K562 (cell line): ENCODE results near the gene TLCD5. TPM values are rescaled to one million over a fixed set of nuclear protein-coding genes. Genes with fewer than 3 reads are reported as not detected.

Source experiments
- DNMT1 ChIP-seq: fragments of 450-650 bp; IDR thresholded peaks from 2 replicates; pipeline ENCODE4 v1.6.1; 2016; ENCODE audit warnings: antibody characterized with exemption, mild to moderate bottlenecking
- EP300 ChIP-seq: IDR thresholded peaks from 2 replicates; pipeline ENCODE4 v1.6.1; 2012; ENCODE audit warnings: low read length, improper control_type of control experiment
- HDGF ChIP-seq: fragments of 450-650 bp; IDR thresholded peaks from 2 replicates; pipeline ENCODE4 v1.6.1; 2016
- HIVEP1 ChIP-seq: fragments of 250-450 bp; sonication (Bioruptor Pico); IDR thresholded peaks from 2 replicates; pipeline ENCODE4 v1.4.0; 2020; ENCODE audit warnings: mild to moderate bottlenecking
- HMBOX1 ChIP-seq: sonication (generic); IDR thresholded peaks from 2 replicates; pipeline ENCODE4 v1.6.1; 2016
- IRF2 ChIP-seq: sonication (generic); formaldehyde crosslinking; IDR thresholded peaks from 2 replicates; pipeline ENCODE4 v1.8.1; 2022; ENCODE audit warnings: mild to moderate bottlenecking, missing genetic modification reagents
- KAT8 ChIP-seq: fragments of 450-650 bp; IDR thresholded peaks from 2 replicates; pipeline ENCODE4 v1.6.1; 2016; ENCODE audit warnings: low read depth, mild to moderate bottlenecking
- NFXL1 ChIP-seq: fragments of 450-650 bp; formaldehyde crosslinking; IDR thresholded peaks from 2 replicates; pipeline ENCODE4 v1.4.0; 2021; ENCODE audit warnings: mild to moderate bottlenecking
- RFX5 ChIP-seq: IDR thresholded peaks from 2 replicates; pipeline ENCODE4 v1.6.1; 2011; ENCODE audit warnings: low read depth, mild to moderate bottlenecking, improper control_type of control experiment, low read length
- SP2 ChIP-seq: IDR thresholded peaks from 2 replicates; pipeline ENCODE4 v1.6.1; 2011; ENCODE audit warnings: mild to moderate bottlenecking, low read depth, low read length, moderate library complexity; ENCODE audit not compliant: poor library complexity, severe bottlenecking; ENCODE audit errors: extremely low read depth
- SRF ChIP-seq, 2 experiments: fragments of 250-450, 450-650 bp in 1 of 2; sonication (Bioruptor Pico) in 1 of 2; sonication (generic) in 1 of 2; formaldehyde crosslinking; IDR thresholded peaks; 2 replicates each; pipeline versions ENCODE4 v1.5.0 to v1.5.1; 2020 to 2022; ENCODE audit warnings: mild to moderate bottlenecking in 1 of 2, missing genetic modification reagents in 1 of 2
- TRIM28 ChIP-seq: fragments of 450-650 bp; IDR thresholded peaks from 2 replicates; pipeline ENCODE4 v1.6.1; 2017
- ZBTB17 ChIP-seq: fragments of 450-650 bp; formaldehyde crosslinking; IDR thresholded peaks from 2 replicates; pipeline ENCODE4 v1.4.0; 2020; ENCODE audit warnings: mild to moderate bottlenecking
- ZNF134 ChIP-seq: fragments of 250-450 bp; sonication (Bioruptor Pico); conservative IDR thresholded peaks from 2 replicates; pipeline ENCODE4 v1.4.0; 2020
- polyA plus RNA-seq, 8 experiments: library from polyadenylated mRNA; depleted of rRNA in 4 of 8; stranded (reverse) in 5 of 8; unstranded in 3 of 8; fragments of >200 nt; fragmentation: Nextera tagmentation in 2 of 8; fragmentation: Illumina TruSeq in 1 of 8; extraction: Ambion mirVana in 2 of 8; extraction: Trizol in 1 of 8; gene quantifications; 2 replicates each; pipeline versions ENCODE4 v1.2.1 to v1.2.3, GENCODE V29; 2011 to 2014; ENCODE audit warnings: inconsistent platforms in 1 of 8, missing spikeins in 1 of 8
- total RNA-seq, 7 experiments: library from RNA; depleted of rRNA in 6 of 7; stranded (reverse); fragments of >200 nt in 6 of 7; fragmentation: Illumina TruSeq in 2 of 7; extraction: Trizol in 2 of 7; gene quantifications; 2 replicates each; pipeline versions ENCODE4 v1.2.1 to v1.2.3, GENCODE V29; 2011 to 2021; ENCODE audit warnings: low replicate concordance in 1 of 7
- TF ChIP-seq, protein P1 (sequence below): fragments of 250-450 bp; sonication (Bioruptor Pico); IDR thresholded peaks from 2 replicates; pipeline ENCODE4 v1.4.0; 2020; ENCODE audit warnings: mild to moderate bottlenecking, moderate library complexity, borderline replicate concordance

The TLCD5 gene
- total and polyA plus RNA-seq, 9 of the 15 experiments (the other 6 are each of a cell fraction or from before 2014, with no cell fraction given) = 0.94 to 5.1 (median 1.6) TPM

- TF ChIP-seq, protein P1, sequence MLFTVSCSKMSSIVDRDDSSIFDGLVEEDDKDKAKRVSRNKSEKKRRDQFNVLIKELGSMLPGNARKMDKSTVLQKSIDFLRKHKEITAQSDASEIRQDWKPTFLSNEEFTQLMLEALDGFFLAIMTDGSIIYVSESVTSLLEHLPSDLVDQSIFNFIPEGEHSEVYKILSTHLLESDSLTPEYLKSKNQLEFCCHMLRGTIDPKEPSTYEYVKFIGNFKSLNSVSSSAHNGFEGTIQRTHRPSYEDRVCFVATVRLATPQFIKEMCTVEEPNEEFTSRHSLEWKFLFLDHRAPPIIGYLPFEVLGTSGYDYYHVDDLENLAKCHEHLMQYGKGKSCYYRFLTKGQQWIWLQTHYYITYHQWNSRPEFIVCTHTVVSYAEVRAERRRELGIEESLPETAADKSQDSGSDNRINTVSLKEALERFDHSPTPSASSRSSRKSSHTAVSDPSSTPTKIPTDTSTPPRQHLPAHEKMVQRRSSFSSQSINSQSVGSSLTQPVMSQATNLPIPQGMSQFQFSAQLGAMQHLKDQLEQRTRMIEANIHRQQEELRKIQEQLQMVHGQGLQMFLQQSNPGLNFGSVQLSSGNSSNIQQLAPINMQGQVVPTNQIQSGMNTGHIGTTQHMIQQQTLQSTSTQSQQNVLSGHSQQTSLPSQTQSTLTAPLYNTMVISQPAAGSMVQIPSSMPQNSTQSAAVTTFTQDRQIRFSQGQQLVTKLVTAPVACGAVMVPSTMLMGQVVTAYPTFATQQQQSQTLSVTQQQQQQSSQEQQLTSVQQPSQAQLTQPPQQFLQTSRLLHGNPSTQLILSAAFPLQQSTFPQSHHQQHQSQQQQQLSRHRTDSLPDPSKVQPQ (CRISPR knock-in tag) = no peak
- no peak for TF ChIP-seq SRF (CRISPR knock-in tag; IDR thresholded peaks at IDR 0.05)
- no peak for TF ChIP-seq KAT8
- no peak for TF ChIP-seq HIVEP1 (CRISPR knock-in tag)
- TF ChIP-seq EP300 = no peak
- TF ChIP-seq ZNF134 (CRISPR knock-in tag) = no peak
- no peak for TF ChIP-seq TRIM28
- no peak for TF ChIP-seq ZBTB17
- no peak for TF ChIP-seq SP2
- TF ChIP-seq HMBOX1 = no peak
- TF ChIP-seq DNMT1 = no peak
- TF ChIP-seq RFX5 = no peak
- no peak for TF ChIP-seq NFXL1 (CRISPR knock-in tag)
- no peak for TF ChIP-seq IRF2 (CRISPR knock-in tag)
- no peak for TF ChIP-seq HDGF
Measured at GRCh38 chr11:120303004-120303637, 22.0 kb upstream of the TLCD5 start (continued).
